Activated CD8-positive, alpha-beta memory T cell treated with anti-CD3 and anti-CD28 coated beads, Interleukin-2, amount 50 U/mL, for 1 hour (primary cell): ENCODE measurements around the gene ABHD13.
"Not testable (repeated sequence)": the region's sequence is repeated elsewhere in the genome, so short reads cannot be mapped to it uniquely, and the experiment has no call there.

ENCODE experiments used
- DNase-seq: peaks from one replicate; pipeline ENCODE4 v3.0.0-alpha.2; 2020; ENCODE audit errors: extremely low read depth

The ABHD13 gene

DNA sequence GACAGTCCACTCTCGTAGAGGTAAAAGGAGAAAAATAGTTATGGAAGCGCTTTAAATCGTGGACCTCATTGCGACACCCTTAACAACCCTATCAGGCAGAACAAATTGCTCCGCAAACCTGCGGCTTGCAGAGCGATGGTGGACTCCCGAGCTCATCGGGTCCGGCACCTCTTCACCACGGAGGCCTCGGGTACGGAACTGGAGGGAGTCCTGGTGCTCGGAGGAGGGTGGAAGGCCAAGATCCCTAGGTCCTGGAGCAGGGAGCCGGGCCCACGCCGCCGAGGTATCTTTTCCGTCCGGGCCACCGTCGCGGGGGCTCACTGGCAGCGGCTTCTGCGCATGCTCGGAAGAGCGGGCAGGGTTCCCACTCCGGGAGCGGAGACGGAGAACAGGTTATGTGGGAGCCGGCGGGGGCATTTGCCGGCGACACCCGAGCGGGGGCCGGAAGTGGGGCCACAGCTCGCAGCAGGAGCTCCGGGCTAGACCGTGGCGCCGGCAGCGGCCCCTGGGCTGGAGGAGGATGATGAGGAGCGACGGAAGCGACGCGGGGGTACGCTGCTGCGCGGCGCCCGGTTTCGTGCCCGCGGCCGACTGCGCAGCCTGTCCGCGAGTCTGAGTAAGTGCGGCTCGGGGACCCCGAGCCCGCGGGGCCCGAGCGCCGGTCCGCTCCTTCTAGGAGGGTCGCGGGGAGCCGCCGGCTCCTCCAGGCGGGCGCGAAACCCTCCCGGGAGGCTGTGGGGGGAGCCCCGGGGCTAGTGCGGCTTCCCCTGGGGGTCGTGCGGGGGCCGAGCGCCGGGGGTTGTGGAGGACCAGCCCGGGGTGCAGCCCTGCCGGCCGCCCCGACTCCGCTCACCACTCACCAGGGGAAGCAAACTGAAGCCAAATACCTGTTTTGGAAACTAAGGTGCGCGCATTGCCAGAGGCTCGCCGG is at the start of gene ABHD13:
ABHD13 (plus strand) TSS at position 349 of the 931 bp plus-strand sequence. CDS start 10,827 bp downstream, outside the sequence.
- peak; percentile 77 for DNase-seq

DNA sequence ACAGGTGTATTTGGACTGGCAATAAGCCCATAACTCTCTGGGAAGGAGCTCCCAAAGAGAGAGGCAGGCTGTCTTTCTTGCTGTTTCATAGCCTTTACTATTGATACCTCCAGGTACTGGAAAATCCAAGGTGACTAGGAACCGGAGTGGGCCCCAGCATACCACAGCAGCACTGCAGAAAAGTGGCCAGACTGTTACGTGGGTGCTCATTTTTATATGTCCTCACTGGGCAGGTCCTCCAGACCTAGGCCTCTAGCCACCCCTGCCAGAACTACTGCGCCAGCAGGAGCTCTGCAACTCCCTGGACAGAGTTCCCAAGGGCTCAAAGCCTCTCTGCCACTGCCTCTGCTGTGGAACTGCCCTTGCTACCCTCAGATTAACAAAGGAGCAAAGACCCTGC is 49.3 kb upstream of the ABHD13 start:
- no peak for DNase-seq

DNA sequence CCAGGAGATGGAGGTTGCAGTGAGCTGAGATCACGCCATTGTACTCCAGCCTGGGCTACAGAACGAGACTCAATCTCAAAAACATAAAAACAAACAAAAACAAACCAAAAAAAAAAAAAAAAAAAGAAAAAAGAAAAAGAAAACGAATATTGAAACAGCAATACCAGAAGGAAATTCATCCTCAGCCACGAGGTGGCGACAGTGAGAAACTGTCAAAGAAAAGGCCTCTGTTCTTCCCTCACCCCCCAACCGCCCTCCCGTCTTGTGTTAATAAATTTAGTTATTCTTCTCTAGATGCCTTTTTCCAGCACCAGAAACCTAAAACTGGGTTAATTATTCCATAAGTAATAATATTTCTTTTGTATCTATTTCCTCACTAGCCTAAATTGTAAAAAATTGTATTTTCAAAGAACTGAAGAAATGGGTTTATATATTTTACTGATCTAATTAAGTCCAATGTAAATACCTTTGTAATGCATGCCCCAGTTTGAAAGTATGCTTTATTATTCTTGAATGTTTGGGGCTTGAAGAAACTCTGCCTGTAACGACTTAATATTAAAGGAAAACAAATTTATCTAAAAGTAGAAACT is 41.4 kb upstream of the ABHD13 start:
- peak; percentile 0 for DNase-seq

DNA sequence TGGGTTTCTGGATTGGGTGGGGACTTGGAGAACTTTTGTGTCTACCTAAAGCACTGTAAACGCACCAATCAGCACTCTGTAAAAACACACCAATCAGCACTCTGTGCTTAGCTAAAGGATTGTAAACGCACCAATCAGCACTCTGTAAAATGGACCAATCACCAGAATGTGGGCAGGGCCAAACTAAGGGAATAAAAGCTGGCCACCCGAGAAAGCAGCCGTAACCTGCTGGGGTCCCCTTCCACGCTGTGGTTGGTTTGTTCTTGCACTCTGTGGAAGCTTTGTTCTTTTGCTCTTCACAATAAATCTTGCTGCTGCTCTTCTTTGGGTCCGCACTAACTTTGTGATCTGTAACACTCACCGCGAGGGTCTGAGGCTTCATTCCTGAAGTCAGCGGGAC is 40.1 kb upstream of the ABHD13 start:
- no peak for DNase-seq

DNA sequence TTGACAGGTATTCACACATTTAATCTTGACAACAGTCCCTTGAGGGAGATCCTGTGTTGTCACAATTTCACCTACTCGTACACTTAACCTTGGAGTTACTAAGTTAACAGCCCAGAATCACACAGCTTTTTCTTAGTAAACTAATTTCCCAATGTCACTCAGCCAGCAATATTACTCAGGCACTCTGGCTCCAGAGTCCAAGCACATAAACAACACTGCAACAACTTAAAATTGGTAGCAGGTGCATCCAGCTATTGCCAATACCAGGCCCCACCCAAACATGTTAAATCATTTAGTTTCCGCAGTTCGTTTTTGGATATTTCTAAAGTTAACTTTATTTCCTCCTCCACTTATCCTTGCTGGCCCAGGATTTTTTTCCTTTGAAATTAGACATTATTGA is 35.5 kb upstream of the ABHD13 start:
- no peak for DNase-seq

DNA sequence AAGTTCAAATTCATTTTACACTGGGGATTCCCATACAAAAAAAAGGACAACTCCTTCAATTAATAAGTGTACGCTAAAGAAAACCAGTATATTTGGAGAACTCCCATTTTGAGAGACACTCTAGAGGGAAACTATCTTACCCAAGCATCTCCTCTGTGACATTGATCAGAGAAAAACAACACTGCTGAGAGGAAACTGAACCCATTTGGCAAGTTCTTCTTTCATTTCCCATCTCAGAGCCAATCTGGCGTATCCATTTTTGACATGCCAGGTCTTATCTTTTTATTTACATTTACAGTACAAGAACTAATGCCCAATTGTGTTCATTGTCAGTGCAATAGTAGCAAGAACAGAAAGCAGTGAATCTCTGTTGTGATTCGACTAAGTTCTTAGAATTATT is 33.0 kb upstream of the ABHD13 start:
- no peak for DNase-seq

DNA sequence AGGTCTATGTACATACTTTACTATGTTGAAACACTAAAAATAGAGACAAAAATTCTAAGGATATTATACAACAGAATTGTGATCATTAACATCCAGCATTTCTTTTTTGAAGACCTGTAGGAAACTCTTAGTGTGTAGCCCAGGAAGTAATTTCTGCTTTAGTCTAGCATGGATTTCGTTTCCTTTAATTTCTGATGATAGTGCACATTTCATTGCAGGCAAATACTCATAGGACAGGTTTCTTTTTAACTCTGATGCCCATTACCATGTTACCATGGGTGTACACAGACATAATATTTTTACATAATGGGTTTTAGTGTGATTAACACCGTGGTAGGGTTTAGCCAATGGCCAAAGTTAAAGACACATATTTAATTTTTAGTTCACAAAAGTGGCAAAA is 29.9 kb upstream of the ABHD13 start:
- no peak for DNase-seq

DNA sequence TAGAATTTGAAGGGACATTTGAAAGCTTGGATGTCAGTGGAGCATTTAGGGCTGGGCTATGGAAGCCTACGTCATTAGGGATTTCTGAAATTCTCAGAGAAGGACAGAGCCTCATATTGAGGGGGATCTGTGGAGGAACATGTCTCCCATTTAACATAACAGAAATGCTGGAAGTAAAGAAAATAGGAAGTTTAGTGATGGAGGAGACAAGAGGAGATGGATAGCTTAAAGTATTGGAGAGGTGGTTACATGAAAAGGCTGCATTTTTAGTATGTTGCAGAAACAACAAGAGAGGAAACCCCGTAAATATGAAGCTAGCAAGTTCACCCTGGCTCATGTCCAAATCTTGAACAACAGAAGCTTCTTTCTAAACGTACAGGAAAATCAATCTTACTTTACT is 27.3 kb upstream of the ABHD13 start:
- DNase-seq = no peak

DNA sequence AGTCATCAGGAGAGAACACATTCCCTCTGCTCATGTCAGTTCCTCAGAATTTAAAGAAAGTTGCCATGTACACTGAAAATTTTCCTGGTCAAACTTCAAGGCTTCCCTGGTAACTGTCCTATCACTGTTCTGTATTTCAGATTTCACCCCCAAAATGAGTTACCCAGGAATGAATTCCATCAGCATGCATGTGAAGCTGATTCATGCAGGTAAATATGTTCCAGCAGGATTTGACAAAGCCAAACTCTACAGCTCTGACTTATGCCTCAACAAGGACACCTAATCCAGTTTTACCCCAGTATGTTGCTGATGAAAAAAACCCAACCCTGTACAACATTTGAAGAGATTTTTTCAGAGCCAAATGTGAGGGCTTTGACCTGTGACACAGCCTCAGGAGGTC is 24.4 kb upstream of the ABHD13 start:
- DNase-seq = no peak

DNA sequence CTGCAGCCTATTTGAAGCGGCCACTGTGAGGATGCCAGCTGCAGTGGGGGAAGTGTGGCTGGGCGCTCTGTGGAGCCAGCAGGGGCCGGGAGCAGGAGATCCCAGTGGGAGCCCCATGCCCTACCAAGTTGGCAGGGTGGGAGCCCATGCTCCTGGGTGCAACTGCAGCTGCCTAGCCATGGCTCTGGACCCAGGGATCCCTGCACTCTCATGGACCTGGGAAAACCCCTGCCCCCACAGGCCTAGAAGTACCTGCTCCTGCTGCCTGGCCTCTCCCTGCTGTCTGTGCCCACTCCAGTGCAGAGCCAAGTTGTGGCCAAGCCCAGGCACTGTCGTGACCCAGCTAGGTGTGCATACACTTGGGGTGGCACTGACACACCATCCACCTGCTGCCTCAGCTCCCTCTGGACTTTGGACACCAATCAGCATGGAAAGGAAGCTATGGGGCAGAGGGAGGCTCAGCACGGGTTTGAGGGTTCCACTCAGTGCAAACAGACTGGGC is 23.7 kb upstream of the ABHD13 start:
- no peak for DNase-seq

DNA sequence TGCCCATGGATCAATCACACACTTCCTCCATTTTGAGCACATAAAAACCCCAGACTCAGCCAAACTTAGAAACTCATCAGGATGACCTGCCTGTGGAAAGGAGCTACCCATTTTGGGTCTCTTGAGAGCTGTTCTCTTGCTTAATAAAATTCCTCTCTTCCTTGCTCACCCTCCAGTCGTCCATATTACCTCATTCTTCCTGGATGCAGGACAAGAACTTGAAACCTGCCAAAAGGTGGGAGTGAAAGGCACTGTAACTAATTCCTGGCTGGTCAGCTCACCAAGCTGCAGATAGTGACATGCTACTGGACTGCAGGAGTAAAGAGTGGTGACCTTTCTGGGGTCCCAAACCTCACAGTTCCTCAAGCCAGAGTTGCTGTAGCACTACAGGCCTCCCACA is 23.0 kb upstream of the ABHD13 start:
- DNase-seq = no peak

DNA sequence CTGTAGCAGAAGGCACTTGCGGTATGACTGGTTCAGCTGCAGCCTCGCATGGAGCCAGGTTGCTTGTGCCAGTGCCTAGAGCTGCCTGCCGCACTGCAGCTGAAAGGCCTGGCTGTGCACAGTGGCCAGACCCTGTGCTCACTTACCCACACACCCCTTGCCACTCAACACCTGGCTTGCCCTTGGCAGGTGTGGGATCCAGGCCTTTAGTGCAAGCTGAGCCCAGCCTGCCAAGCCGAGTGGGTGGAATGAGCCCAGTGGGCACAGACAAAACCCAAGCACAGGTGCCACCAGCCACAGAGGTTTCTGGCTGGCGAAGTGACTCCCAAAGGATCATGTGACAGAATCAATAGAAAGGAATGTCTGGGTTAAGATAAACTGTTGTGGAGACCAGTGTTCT is 22.3 kb upstream of the ABHD13 start:
- no peak for DNase-seq

DNA sequence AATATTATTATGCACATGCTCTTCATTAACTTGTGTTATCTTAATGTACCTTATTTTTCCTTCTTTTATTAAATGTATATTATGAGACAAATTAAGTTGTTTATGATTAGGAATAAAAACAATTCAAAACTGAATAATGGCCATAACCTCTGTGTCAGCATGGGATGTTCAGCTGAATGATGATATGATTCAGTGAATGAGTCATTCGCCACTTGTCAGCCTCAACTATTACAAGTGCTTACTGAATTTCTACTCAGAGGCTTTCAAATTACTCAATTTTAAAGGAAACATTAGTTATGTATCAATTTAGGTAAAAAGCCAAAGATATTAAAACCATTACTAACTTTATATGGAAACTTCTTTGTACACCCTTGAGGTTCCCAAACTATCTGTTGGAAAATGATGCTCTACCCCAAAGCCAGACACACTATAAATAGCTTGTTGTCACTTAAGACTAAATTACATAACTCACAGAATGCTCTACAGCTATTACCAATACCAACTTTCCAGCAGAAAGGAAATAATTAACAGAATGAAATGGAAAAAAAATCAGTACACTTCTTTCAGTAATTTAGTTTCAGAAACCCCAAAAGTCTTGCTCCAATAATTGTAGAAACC is 17.3 kb upstream of the ABHD13 start:
- DNase-seq = no peak

DNA sequence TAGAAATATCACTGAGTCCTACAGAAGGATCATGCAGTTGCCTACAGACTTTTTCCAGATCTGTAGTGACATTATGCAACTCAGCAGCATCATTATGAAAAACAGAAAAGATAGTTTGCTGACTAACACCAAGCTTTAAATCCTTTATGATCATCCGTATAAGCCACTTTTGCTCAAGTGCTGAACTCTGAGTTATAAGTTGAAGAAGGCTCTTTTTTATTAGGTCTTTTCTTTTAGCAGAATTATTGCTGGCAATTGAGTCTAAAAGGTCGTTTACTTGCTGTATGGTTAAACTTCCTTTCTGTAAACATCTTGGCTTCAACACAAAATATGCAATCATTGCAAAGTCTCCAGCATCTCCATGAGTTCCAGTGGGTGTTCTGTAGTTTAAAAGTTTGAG is 7.6 kb upstream of the ABHD13 start:
- no peak for DNase-seq

DNA sequence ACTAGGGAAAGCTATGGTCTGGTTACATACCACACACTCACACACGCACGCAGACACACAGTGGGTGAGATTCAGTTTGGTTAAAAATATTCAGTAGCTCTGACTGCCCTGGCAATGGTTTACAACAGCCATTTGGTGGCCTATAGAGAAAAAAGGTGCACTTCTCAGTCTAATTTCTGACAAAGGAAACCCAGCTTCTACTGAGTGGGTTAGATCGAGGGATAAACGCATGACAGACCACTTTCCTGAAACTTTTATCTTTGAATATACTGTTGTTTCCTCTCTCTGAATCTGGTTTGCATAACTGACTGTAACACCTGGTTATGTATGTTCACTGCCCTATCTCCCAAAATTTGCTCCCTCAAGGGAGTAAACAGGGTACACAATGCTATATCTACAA is 5.3 kb upstream of the ABHD13 start:
- DNase-seq = no peak

DNA sequence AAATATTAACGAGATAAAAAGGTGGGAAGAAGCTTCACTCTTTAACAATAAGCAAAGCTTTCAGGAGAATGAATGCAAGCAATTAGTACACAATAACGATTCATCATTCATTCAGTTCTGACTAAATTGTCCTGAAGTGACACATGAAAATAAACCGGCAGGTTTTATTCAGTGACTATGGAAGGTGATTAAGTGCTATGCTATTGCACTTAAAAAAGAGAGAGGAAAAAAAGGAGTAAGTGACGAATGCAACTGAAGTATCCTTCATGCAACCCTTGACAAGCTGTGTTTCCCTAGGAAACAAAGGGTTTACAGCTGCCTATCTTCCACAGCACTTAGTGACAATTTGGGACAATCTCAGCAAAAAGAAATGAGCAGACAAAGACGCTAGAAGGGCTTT is 4.2 kb upstream of the ABHD13 start:
- DNase-seq = no peak

DNA sequence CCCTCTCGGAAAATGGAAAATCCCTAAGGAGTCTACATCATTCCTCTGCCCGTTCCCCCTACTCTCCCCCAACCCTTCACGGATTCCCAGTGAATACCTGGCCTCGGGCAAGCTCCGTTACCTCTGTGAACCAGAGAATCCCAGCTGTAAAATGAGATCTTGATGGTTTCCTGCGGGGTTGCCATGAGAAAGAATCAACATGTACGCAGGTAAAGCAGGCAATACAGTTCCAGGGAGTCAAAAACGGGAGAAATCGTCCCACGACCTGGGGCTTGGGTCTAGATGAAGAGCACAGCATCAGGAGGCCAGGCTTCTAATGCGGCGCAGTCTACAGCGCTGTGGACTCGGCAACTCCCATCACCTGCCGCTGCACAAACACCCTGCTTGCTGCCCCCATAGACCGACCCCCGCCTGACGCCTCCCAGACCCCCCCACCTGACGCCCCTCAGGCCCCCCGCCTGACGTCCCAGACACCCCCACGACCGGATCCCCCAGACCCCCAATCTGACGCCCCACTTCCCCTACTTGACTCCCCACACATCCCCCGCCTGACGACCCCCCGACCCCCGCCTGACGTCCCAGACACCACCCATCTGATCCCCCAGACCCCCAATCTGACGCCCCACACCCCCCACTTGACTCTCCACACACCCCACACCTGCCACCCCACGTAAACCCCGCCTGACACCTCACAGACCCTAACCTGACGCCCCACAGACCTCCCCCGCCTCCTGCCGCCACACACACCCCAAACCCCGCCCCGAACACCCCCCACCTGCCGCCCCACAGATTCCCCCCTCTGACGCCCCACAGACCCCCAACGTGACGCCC is 3.5 kb upstream of the ABHD13 start:
- DNase-seq = no peak

DNA sequence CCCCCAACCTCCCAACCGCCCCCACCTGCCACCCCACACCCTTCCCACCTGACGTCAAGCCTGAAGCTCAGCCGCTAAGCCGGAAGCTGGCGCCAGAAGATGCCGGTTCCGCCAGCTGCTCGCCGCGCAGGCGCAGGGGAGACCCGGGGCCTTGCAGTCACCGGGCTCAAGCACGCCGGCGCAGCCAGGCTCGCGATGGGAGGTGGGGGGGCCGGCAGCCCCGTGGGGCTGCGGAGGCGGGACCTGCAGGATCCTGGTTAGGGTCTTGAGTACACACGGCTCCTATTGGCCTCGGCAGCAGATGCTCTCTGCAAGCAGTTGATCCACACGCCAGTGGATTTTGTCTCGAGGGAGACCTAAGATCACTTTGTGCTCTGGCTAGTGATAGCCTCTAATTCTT is 2.8 kb upstream of the ABHD13 start, which contains the start of gene LIG4:
LIG4 (minus strand) TSS at position 101 of the 400 bp plus-strand sequence. CDS start 4,268 bp downstream, outside the sequence.
- DNase-seq = peak; percentile 88

DNA sequence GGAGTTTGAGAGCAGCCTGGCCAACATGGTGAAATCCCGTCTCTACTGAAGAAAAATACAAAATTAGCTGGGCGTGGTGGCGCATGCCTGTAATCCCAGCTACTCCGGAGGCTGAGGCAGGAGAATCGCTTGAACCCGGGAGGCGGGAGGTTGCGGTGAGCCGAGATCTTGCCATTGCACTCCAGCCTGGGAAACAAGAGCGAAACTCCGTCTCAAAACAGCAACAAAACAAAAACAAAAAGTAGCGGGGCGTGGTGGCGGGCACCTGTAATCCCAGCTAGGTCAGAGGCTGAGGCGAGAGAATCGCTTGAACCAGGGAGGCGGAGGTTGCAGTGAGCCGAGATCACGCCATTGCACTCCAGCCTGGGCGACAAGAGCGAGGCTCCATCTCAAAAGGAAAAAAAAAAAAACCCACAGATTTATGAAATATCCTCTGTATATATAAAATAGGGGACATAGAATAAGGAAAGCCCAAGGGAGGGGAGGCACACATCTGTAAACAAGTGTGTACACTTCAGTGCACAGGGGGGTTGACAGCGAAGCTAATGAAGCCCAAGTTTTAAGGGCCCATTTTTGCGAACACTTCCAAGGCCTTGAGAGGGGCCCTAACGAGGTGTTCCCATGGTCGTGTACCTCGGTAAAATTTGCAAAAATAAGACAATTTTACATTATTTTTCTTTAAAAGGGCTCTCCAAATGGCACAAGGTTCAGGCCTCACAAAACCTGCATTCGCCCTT is 717 bp upstream of the ABHD13 start:
- DNase-seq = not testable (repeated sequence)

DNA sequence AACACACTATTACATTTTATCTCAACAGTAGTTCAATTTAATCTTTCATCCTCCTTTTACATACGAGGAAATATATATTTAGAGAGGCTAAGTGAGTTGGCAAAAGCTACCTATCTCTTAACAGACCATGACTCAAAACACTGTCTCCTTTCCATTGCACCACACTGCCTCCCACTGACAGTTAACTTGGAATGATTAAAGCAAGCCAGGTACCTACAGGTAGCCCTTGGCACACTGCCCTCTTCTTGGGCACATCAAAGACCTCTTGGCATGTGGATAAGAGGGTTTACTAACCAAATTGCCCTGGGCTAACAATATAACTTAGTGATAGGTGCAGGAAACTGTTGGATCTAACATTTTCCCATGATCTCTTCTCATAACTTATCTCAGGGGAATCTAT is 1.8 kb downstream of the ABHD13 start:
- no peak for DNase-seq
